HG03521 (cell line): ENCODE data around the gene BCL2L15.

Experiments
- ATAC-seq: cut with Tn5 transposase; IDR thresholded peaks from one replicate; pipeline ENCODE4 v1.9.1; 2021; ENCODE audit warnings: mild to moderate bottlenecking, moderate library complexity; ENCODE audit not compliant: unreplicated experiment

The BCL2L15 gene

GRCh38 chr1:113887402-113888175, at the start of gene BCL2L15:
Gene BCL2L15, minus strand, starts transcription at chr1:113887581. Its CDS starts 206 bp downstream, at chr1:113887375.
- ATAC-seq, result no peak

DNA sequence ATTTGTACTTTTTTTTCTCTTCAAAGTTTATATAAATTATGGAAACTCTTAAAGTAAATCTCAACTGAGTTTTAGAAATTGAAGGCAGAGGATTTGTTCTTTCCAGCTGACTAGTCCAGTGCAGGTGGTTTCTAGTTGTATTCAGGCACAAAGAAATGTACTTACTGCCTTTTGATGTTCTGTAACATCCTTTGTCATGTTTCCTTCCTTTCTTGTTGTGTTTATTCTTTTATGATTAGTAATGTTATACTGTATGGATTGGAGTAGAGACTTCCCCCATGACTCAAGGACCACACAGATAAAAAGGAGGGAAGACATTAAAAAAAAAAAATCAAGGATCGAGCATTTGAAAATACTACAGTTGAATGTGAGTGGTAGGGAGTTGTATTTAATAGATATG, 49.8 kb upstream of the BCL2L15 start:
- no peak for ATAC-seq

DNA sequence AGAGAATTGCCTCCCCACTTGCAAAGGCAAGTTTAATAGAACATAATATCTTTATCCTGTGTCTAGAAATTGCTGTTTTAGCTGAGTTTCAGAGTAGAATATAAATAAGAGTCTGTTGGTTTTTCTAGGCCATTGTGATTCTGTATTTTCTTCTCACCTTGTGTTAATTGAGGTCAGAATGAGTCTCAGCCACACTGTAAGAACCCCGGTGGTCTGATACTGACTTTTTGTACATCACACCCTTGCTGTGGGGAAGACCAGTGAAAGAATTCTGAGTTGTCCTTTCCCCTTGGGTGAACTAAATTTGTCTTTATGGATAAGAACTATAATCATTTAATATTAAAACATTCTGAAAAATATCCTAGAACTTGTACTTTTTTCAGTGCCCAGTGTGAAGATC, 48.6 kb upstream of the BCL2L15 start:
- ATAC-seq, result no peak

- no peak for ATAC-seq
Observed at GRCh38 chr1:113935176-113935575, 47.8 kb upstream of the BCL2L15 start.

- no peak for ATAC-seq
Observed at GRCh38 chr1:113934511-113935055, 47.2 kb upstream of the BCL2L15 start.

DNA sequence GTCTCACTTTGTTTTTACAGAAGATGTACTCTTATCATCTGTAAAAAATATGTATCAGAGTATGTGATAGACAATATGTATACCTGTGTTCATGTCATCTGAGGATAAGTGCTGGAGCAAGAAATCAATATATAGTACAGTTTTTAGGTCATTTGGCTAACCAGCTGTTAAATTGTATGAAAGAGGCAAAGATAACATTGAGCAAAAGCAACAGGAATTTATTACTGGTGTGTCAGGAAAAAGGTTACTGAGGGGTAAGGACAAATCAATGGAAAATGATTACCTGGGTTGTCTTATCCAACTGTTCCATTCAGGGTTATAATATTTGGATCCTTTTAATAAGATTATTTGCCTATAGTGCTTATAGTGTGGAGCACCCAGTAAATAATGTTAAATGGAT, 46.6 kb upstream of the BCL2L15 start:
- ATAC-seq, result no peak

- ATAC-seq, result no peak
Observed at GRCh38 chr1:113931451-113931851, 44.1 kb upstream of the BCL2L15 start.

DNA sequence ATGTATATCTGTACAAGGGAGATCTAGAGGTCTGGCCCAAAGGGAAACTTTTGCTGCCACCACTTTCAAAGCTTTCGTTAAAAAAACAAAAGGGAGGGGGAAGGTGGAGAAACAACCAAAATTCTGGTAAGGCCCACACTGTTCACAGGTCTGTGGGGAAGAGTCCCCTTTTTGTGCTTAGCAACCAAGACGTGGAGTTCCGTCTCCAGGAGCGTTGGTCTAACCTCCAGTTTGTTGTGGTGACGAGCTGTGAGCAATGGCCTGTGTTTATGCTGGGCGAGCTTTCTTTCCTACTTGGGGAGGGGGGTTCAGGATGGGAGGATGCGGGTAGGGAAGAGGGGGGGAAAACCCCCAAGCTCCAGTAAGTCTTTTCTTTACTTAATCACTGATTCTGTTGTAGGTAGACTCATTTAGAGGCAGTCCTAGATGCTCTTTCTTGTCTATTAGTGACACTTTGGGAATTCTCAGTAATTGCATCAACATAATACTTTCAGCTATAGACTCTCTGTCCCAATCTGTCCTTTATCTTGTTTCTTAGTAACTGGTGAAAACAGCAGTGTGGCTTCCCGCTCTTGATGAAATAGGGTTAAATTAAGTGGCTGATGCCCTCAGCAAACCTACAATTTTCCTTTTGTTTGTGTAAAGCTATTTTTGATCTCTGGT, 43.2 kb upstream of the BCL2L15 start:
- peak; percentile 33 for ATAC-seq

GRCh38 chr1:113929750-113930498, 42.5 kb upstream of the BCL2L15 start:
- ATAC-seq, result peak; percentile 24

GRCh38 chr1:113928941-113929749, 41.8 kb upstream of the BCL2L15 start, which contains the start of gene HIPK1:
Gene HIPK1, plus strand, starts transcription at chr1:113929324.
- ATAC-seq, result peak; percentile 59

- ATAC-seq, result no peak
Observed at GRCh38 chr1:113928187-113928930, 41.0 kb upstream of the BCL2L15 start.

- no peak for ATAC-seq
Observed at GRCh38 chr1:113924473-113924872, 37.1 kb upstream of the BCL2L15 start.

DNA sequence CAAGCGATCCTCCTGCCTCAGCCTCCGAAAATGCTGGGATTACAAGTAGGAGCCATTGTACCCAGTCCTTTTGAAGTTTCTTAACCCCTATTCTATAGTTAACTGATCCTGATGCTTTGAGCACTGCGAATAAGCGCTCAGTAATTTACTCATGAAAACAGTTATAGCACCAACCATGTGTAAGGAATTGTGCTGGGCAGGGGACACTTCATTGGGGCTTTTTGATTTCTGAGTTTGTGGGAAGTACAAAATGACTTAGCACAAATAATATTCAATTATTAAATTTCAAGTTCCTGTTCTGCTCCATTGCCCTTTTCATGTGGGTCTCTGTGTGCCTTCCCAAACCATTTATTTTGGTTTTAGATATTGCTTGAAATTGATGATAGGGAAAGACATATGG, 35.6 kb upstream of the BCL2L15 start:
- ATAC-seq, result no peak

- no peak for ATAC-seq
Observed at GRCh38 chr1:113918243-113918642, 30.9 kb upstream of the BCL2L15 start.

DNA sequence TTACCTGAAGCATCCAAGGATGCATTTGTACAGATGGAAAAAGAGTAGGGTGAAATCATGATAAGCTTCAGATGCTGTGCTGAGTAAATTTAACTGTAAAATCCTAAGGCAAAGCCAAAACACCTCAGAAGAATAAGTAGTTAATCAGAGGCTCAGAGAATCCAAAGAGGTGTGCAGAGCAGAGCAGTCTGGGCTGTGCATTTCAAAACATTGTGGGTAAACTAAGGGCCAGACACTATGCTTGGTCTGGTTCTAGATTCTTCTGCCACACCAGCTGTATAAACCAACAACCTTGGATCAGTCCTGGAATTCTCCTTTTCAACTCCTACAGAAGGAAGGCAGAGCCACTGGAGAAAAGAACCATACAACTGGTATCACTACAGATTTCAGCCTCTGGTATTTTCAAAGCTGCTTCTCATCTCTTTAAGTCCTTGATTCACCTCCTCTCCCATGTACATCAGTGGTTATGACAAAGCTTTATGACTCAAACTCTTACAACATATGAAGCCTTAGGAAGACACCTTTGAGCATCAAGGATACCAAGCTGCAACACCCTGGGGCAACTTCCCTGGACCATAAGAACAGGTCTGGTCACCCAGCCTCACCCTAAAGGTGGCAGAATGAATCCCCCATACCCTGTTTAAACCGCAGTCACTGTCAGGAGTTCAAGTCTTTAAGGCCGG, 30.2 kb upstream of the BCL2L15 start:
- ATAC-seq, result no peak

- no peak for ATAC-seq
Observed at GRCh38 chr1:113916974-113917373, 29.6 kb upstream of the BCL2L15 start.

GRCh38 chr1:113913887-113914664, 26.7 kb upstream of the BCL2L15 start:
- no peak for ATAC-seq

DNA sequence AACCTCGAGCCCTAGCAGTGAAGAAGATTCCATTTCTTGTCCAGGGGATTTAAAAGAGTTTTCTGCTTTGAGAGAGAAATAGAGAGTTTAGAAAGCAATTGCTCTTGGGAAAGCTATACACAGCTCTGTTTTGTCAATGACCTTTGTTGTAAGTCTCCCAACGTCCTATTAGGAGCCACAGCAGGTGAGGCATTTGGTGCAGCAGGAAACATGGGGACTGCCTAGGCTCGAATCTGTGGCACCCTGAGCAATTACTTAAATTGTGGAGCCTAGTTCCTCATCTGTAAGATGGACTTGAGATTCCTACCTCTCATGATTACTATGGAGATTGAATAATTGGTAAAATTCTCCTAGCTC, 25.9 kb upstream of the BCL2L15 start:
- ATAC-seq, result no peak
